ENCODE measurements around the gene CDK19. TPM values are rescaled to one million over a fixed set of nuclear protein-coding genes. Genes with fewer than 3 reads are reported as not detected.

CDK19 gene
- total RNA-seq, 1 donor from 2014 or later, result 34.4 TPM

DNA sequence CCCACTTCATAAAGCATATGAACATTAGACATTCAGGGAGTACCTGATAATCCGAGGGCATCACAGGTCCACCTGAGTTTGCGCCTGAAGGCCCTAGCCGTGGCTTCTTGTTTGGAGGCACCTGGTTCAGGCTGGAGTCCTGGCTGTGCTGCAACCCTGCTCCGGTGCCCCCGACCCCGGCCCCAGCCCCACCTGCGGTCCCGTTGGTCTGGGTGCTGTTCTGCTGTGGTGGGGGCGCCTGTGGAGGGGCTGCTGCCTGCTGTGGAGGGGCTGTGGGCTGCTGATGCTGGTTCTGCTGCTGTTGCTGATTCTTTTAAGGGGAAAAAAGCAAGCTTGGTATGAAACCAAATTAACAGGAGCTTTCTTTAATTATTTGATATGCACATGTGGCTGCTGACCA is 194.2 kb downstream of the CDK19 start:
- Histone ChIP-seq H3K27me3 (no peaks in the 10 kb centered on the region), H3K9me3 (ENCODE audit: low read depth) (no peaks in the 10 kb centered on the region), H3K27ac (no peak overlapping the region), H3K36me3 (peaks cover 6% of the 10 kb centered on the region), H3K4me2 (no peak overlapping the region), H3K4me1 (peaks cover 7% of the 10 kb centered on the region), H4K20me1 (ENCODE audit: low read depth) (no peaks in the 10 kb centered on the region), H3K79me2 (ENCODE audit: low read depth) (no peaks in the 10 kb centered on the region), H3F3A (ENCODE audit: low read depth) (no peaks in the 10 kb centered on the region), H3K4me3 (no peak overlapping the region), H3K9ac (no peak overlapping the region), H2AFZ (replicated peaks) (no peak overlapping the region)
- Mint-ChIP-seq H3K27me3 (ENCODE audit: insufficient read depth, low read depth) (no peaks in the 10 kb centered on the region), H3K9me3 (no peaks in the 10 kb centered on the region), H3K27ac (no peak overlapping the region), H3K36me3 (peaks cover 31% of the 10 kb centered on the region), H3K4me3 (no peak overlapping the region), H3K4me1 (peaks cover 5% of the 10 kb centered on the region)
- TF ChIP-seq EZH2phosphoT487 (IDR thresholded peaks at IDR 0.05) (no peak), EZH2 (IDR thresholded peaks at IDR 0.05) (no peak)
- TF ChIP-seq, protein P1, sequence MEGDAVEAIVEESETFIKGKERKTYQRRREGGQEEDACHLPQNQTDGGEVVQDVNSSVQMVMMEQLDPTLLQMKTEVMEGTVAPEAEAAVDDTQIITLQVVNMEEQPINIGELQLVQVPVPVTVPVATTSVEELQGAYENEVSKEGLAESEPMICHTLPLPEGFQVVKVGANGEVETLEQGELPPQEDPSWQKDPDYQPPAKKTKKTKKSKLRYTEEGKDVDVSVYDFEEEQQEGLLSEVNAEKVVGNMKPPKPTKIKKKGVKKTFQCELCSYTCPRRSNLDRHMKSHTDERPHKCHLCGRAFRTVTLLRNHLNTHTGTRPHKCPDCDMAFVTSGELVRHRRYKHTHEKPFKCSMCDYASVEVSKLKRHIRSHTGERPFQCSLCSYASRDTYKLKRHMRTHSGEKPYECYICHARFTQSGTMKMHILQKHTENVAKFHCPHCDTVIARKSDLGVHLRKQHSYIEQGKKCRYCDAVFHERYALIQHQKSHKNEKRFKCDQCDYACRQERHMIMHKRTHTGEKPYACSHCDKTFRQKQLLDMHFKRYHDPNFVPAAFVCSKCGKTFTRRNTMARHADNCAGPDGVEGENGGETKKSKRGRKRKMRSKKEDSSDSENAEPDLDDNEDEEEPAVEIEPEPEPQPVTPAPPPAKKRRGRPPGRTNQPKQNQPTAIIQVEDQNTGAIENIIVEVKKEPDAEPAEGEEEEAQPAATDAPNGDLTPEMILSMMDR (IDR thresholded peaks at IDR 0.05), result no peak
- DNase-seq (ENCODE audit: low spot score), result no peak

GRCh38 chr6:110620065-110620464 is 195.2 kb downstream of the CDK19 start:
- H2AFZ ChIP-seq (replicated peaks), result no peak overlapping the region
- Mint-ChIP-seq H3K9me3 (no peaks in the 10 kb centered on the region), H3K27me3 (ENCODE audit: insufficient read depth, low read depth) (no peaks in the 10 kb centered on the region), H3K27ac (no peak overlapping the region), H3K4me1 (peaks cover 5% of the 10 kb centered on the region), H3K4me3 (no peak overlapping the region), H3K36me3 (peaks cover 31% of the 10 kb centered on the region)
- peaks cover 5% of the 10 kb centered on the region for H3F3A ChIP-seq (ENCODE audit: low read depth)
- no peaks in the 10 kb centered on the region for H3K79me2 ChIP-seq (ENCODE audit: low read depth)
- H3K9me3 ChIP-seq (ENCODE audit: low read depth), result no peaks in the 10 kb centered on the region
- no peak overlapping the region for H3K9ac ChIP-seq
- H3K27ac ChIP-seq, result no peak overlapping the region
- no peaks in the 10 kb centered on the region for H4K20me1 ChIP-seq (ENCODE audit: low read depth)
- H3K36me3 ChIP-seq, result peaks cover 8% of the 10 kb centered on the region
- H3K27me3 ChIP-seq, result no peaks in the 10 kb centered on the region
- TF ChIP-seq EZH2phosphoT487 (IDR thresholded peaks at IDR 0.05) (no peak), EZH2 (IDR thresholded peaks at IDR 0.05) (no peak)
- TF ChIP-seq, protein P1 (IDR thresholded peaks at IDR 0.05), result no peak
- DNase-seq (ENCODE audit: low spot score), result no peak
- H3K4me2 ChIP-seq, result no peak overlapping the region
- H3K4me3 ChIP-seq, result no peak overlapping the region
- peaks cover 10% of the 10 kb centered on the region for H3K4me1 ChIP-seq

DNA sequence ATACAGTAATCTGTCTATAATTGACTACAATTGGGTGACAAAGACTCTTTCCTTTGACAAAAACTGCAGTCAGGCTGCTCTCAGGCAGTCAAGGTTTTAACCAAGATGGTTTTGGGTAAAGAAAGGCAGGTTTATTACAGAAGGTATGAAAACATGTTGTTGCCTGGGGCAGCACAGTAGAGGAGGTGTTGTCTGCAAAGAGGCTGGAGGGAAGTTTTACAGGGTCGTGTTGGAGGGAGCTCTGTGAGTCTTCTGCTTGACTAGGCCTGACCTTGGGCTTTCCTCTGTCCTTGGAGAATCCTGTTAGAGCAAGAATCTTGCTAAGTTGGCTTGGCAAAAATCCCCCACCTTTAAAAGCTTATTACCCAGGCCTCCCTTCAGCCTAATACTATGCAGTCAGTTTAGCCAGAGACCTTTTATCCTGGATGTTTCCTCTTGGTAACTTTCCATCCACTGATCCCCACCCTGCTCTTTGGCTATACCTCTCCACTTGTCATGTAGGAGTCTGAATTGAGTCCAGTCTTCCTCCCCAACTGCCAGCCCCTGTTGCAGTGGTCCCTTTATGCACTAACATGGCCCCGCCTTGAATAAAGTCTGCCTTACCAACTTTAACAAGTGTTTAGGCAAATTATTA is 195.9 kb downstream of the CDK19 start:
- no peak overlapping the region for H3K9ac ChIP-seq
- Mint-ChIP-seq H3K4me3 (no peak overlapping the region), H3K27me3 (ENCODE audit: insufficient read depth, low read depth) (no peaks in the 10 kb centered on the region), H3K4me1 (peaks cover 8% of the 10 kb centered on the region), H3K36me3 (peaks cover 32% of the 10 kb centered on the region), H3K27ac (peak overlapping the region; percentile 46), H3K9me3 (no peaks in the 10 kb centered on the region)
- H3K27ac ChIP-seq, result no peak overlapping the region
- no peak overlapping the region for H3K4me3 ChIP-seq
- peak overlapping the region; percentile 1 for H3K4me2 ChIP-seq
- H3K27me3 ChIP-seq, result no peaks in the 10 kb centered on the region
- DNase-seq (ENCODE audit: low spot score), result no peak
- H4K20me1 ChIP-seq (ENCODE audit: low read depth), result no peaks in the 10 kb centered on the region
- peaks cover 8% of the 10 kb centered on the region for H3K36me3 ChIP-seq
- H3K9me3 ChIP-seq (ENCODE audit: low read depth), result no peaks in the 10 kb centered on the region
- H3K79me2 ChIP-seq (ENCODE audit: low read depth), result no peaks in the 10 kb centered on the region
- H3K4me1 ChIP-seq, result peaks cover 17% of the 10 kb centered on the region
- TF ChIP-seq, protein P1 (IDR thresholded peaks at IDR 0.05), result no peak
- TF ChIP-seq EZH2phosphoT487 (IDR thresholded peaks at IDR 0.05) (no peak), EZH2 (IDR thresholded peaks at IDR 0.05) (no peak)
- H2AFZ ChIP-seq (replicated peaks), result no peak overlapping the region
- H3F3A ChIP-seq (ENCODE audit: low read depth), result peaks cover 12% of the 10 kb centered on the region
